Neural cell (in vitro differentiated cells): ENCODE data around the gene FARP1. TPM values are rescaled to one million over a fixed set of nuclear protein-coding genes. Genes with fewer than 3 reads are reported as not detected.

Source experiments
- H2AFZ ChIP-seq: fragments of 200-600, 300-800 bp; sonication (generic), shearing (Covaris generic); 2 replicates; pipeline ENCODE4 v1.6.0; 2014; ENCODE audit warnings: low read depth, mild to moderate bottlenecking, antibody characterized with exemption, low read length, moderate library complexity
- H3F3A ChIP-seq: fragments of 200-600 bp; shearing (Covaris generic); 2 replicates; pipeline ENCODE4 v1.6.1; 2016; ENCODE audit warnings: mild to moderate bottlenecking, moderate library complexity, mixed read lengths, antibody characterized with exemption, low read length; ENCODE audit not compliant: insufficient read depth, poor library complexity, severe bottlenecking
- H3K27ac ChIP-seq: fragments of 200-600, 300-800 bp; sonication (generic), shearing (Covaris generic); 2 replicates; pipeline ENCODE4 v1.5.1; 2014; ENCODE audit warnings: mild to moderate bottlenecking, low read length, moderate library complexity
- H3K27me3 ChIP-seq: fragments of 300-800, 200-600 bp; sonication (generic), shearing (Covaris generic); 2 replicates; pipeline ENCODE4 v1.6.0; 2014; ENCODE audit warnings: mild to moderate bottlenecking, low read depth, low read length, moderate library complexity; ENCODE audit not compliant: insufficient read depth
- H3K36me3 ChIP-seq: fragments of 300-800, 200-600 bp; sonication (generic), shearing (Covaris generic); 2 replicates; pipeline ENCODE4 v1.5.1; 2014; ENCODE audit warnings: mild to moderate bottlenecking, antibody characterized with exemption, low read length, moderate library complexity; ENCODE audit not compliant: insufficient read depth
- H3K4me2 ChIP-seq: fragments of 300-800, 200-600 bp; sonication (generic), shearing (Covaris generic); 2 replicates; pipeline ENCODE4 v1.6.0; 2014; ENCODE audit warnings: mild to moderate bottlenecking, low read length
- H3K4me3 ChIP-seq: fragments of 300-800, 200-600 bp; sonication (generic), shearing (Covaris generic); 2 replicates; pipeline ENCODE4 v1.5.1; 2014; ENCODE audit warnings: mild to moderate bottlenecking, low read length, moderate library complexity
- H3K79me2 ChIP-seq: fragments of 200-600 bp; shearing (Covaris generic); replicated peaks from 2 replicates; pipeline ENCODE4 v1.6.0; 2014; ENCODE audit warnings: mild to moderate bottlenecking, low read length, moderate library complexity; ENCODE audit not compliant: insufficient read depth
- H3K9ac ChIP-seq: fragments of 300-800, 200-600 bp; sonication (generic), shearing (Covaris generic); 2 replicates; pipeline ENCODE4 v1.6.1; 2016; ENCODE audit warnings: mild to moderate bottlenecking, low read length, mixed read lengths
- H3K9me2 ChIP-seq: fragments of 200-600 bp; shearing (Covaris generic); 2 replicates; pipeline ENCODE4 v1.6.1; 2016; ENCODE audit warnings: mild to moderate bottlenecking, low read length, mixed read lengths; ENCODE audit not compliant: insufficient read depth
- H3K9me3 ChIP-seq: fragments of 200-600, 300-800 bp; sonication (generic), shearing (Covaris generic); 2 replicates; pipeline ENCODE4 v1.6.1; 2016; ENCODE audit warnings: mild to moderate bottlenecking, mixed run types, low read length, moderate library complexity, mixed read lengths
- H4K20me1 ChIP-seq: fragments of 200-600 bp; shearing (Covaris generic); 2 replicates; pipeline ENCODE4 v1.6.1; 2016; ENCODE audit warnings: mild to moderate bottlenecking, mixed run types; ENCODE audit not compliant: insufficient read depth
- EZH2 ChIP-seq: fragments of 200-600, 300-800 bp; shearing (Covaris generic), sonication (generic); IDR thresholded peaks from 2 replicates; pipeline ENCODE4 v1.6.1; 2014; ENCODE audit warnings: antibody characterized with exemption, low read length, borderline replicate concordance, mild to moderate bottlenecking; ENCODE audit not compliant: insufficient read depth, poor library complexity, severe bottlenecking
- MXI1 ChIP-seq: fragments of 450-650 bp; conservative IDR thresholded peaks from 2 replicates; pipeline ENCODE4 v1.6.1; 2014; ENCODE audit warnings: antibody characterized with exemption, mild to moderate bottlenecking; ENCODE audit not compliant: poor library complexity, severe bottlenecking
- RAD21 ChIP-seq: fragments of 450-650 bp; conservative IDR thresholded peaks from 2 replicates; pipeline ENCODE4 v1.6.1; 2014; ENCODE audit warnings: antibody characterized with exemption, mild to moderate bottlenecking, moderate library complexity
- SMC3 ChIP-seq: fragments of 450-650 bp; conservative IDR thresholded peaks from 2 replicates; pipeline ENCODE4 v1.6.1; 2014; ENCODE audit warnings: antibody characterized with exemption, mild to moderate bottlenecking, moderate library complexity; ENCODE audit not compliant: poor library complexity
- TAF1 ChIP-seq: IDR thresholded peaks from 2 replicates; pipeline ENCODE4 v1.6.1; 2012; ENCODE audit warnings: low read depth
- polyA plus RNA-seq: library from polyadenylated mRNA; depleted of rRNA; stranded (reverse); fragments of >200 nt; gene quantifications from 2 replicates; pipeline ENCODE4 v1.2.3, GENCODE V29; 2014
- TF ChIP-seq, protein P1 (sequence below): IDR thresholded peaks from 2 replicates; pipeline ENCODE4 v1.6.1; 2012; ENCODE audit warnings: borderline replicate concordance
- TF ChIP-seq, protein P2 (sequence below): fragments of 450-650 bp; IDR thresholded peaks from 2 replicates; pipeline ENCODE4 v1.5.1; 2014; ENCODE audit warnings: antibody characterized with exemption, mild to moderate bottlenecking, moderate library complexity; ENCODE audit not compliant: poor library complexity, severe bottlenecking

FARP1 gene
- polyA plus RNA-seq, 1 donor from 2014 or later: 19.7 TPM

DNA sequence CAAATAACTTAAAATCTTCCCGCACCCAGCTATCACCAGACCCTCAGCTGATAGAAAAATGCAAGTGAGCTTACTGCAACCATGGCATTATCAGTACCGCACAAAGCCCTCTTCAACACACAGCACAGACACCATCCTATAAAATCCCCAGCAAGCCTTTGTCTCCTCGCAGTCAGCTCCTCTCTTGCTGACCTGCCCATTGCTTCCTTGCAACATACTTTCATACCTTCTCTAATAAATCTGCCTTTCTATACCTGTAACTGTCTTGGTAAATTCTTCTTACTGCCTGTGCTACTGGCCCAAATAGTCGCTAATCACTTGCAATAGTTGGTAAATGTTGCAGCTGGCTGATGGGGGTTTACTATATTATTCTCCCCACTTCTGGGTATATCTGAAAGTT is 43.3 kb upstream of the FARP1 start:
- no peaks in the 10 kb centered on the region for H3K36me3 ChIP-seq
- H3K4me2 ChIP-seq: no peak overlapping the region
- no peak overlapping the region for H2AFZ ChIP-seq
- H3K9me2 ChIP-seq: no peaks in the 10 kb centered on the region
- H3K4me3 ChIP-seq: no peak overlapping the region
- no peak overlapping the region for H3K9ac ChIP-seq
- peaks cover 3% of the 10 kb centered on the region for H3K9me3 ChIP-seq
- H4K20me1 ChIP-seq: no peaks in the 10 kb centered on the region
- H3K27ac ChIP-seq: no peak overlapping the region
- TF ChIP-seq RAD21 (no peak), EZH2 (no peak), TAF1 (no peak), SMC3 (no peak)
- TF ChIP-seq, protein P1, sequence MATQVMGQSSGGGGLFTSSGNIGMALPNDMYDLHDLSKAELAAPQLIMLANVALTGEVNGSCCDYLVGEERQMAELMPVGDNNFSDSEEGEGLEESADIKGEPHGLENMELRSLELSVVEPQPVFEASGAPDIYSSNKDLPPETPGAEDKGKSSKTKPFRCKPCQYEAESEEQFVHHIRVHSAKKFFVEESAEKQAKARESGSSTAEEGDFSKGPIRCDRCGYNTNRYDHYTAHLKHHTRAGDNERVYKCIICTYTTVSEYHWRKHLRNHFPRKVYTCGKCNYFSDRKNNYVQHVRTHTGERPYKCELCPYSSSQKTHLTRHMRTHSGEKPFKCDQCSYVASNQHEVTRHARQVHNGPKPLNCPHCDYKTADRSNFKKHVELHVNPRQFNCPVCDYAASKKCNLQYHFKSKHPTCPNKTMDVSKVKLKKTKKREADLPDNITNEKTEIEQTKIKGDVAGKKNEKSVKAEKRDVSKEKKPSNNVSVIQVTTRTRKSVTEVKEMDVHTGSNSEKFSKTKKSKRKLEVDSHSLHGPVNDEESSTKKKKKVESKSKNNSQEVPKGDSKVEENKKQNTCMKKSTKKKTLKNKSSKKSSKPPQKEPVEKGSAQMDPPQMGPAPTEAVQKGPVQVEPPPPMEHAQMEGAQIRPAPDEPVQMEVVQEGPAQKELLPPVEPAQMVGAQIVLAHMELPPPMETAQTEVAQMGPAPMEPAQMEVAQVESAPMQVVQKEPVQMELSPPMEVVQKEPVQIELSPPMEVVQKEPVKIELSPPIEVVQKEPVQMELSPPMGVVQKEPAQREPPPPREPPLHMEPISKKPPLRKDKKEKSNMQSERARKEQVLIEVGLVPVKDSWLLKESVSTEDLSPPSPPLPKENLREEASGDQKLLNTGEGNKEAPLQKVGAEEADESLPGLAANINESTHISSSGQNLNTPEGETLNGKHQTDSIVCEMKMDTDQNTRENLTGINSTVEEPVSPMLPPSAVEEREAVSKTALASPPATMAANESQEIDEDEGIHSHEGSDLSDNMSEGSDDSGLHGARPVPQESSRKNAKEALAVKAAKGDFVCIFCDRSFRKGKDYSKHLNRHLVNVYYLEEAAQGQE: no peak
- TF ChIP-seq, protein P2, sequence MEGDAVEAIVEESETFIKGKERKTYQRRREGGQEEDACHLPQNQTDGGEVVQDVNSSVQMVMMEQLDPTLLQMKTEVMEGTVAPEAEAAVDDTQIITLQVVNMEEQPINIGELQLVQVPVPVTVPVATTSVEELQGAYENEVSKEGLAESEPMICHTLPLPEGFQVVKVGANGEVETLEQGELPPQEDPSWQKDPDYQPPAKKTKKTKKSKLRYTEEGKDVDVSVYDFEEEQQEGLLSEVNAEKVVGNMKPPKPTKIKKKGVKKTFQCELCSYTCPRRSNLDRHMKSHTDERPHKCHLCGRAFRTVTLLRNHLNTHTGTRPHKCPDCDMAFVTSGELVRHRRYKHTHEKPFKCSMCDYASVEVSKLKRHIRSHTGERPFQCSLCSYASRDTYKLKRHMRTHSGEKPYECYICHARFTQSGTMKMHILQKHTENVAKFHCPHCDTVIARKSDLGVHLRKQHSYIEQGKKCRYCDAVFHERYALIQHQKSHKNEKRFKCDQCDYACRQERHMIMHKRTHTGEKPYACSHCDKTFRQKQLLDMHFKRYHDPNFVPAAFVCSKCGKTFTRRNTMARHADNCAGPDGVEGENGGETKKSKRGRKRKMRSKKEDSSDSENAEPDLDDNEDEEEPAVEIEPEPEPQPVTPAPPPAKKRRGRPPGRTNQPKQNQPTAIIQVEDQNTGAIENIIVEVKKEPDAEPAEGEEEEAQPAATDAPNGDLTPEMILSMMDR: no peak
- no peaks in the 10 kb centered on the region for H3K27me3 ChIP-seq
- no peaks in the 10 kb centered on the region for H3K79me2 ChIP-seq
- H3F3A ChIP-seq: no peaks in the 10 kb centered on the region

DNA sequence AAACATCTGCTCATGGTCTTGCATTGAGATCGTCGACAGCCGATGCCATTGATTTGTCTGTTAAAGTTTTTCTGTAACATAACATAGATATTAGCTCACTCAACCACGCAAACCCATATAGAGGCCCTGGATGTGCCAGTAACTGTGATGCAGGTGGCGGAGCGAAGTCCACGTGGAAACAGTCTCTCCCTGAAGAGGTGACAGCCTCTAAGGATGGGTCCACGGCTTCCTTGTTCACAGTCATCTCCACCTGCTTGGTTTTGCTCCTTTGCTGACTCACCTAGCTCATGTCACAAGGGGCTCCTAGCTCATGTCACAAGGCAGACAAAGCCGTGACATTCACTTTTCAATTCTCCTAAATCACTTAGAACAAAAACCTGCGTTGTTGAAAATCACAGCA is 42.4 kb upstream of the FARP1 start:
- Histone ChIP-seq H3K79me2 (no peaks in the 10 kb centered on the region), H3K27ac (no peak overlapping the region), H4K20me1 (no peaks in the 10 kb centered on the region), H3K9me2 (no peaks in the 10 kb centered on the region), H3F3A (no peaks in the 10 kb centered on the region), H3K4me2 (no peak overlapping the region), H3K4me3 (no peak overlapping the region), H3K9me3 (peaks cover 3% of the 10 kb centered on the region), H2AFZ (no peak overlapping the region), H3K9ac (no peak overlapping the region), H3K27me3 (no peaks in the 10 kb centered on the region), H3K36me3 (no peaks in the 10 kb centered on the region)
- TF ChIP-seq RAD21: no peak
- TF ChIP-seq SMC3: no peak
- TF ChIP-seq, protein P2: no peak
- no peak for TF ChIP-seq MXI1
